Neural progenitor cell (in vitro differentiated cells): ENCODE results near the gene UGT1A6. TPM values are rescaled to one million over a fixed set of nuclear protein-coding genes. Genes with fewer than 3 reads are reported as not detected.

Experiments
- DNase-seq: peaks from one replicate; pipeline ENCODE4 v3.0.0-alpha.2; 2016; ENCODE audit warnings: low spot score
- H2AFZ ChIP-seq: fragments of 200-600 bp; sonication (generic); replicated peaks from 2 replicates; pipeline ENCODE4 v1.6.1; 2016; ENCODE audit warnings: antibody characterized with exemption
- H3F3A ChIP-seq: fragments of 200-600 bp; sonication (generic); 2 replicates; pipeline ENCODE4 v1.6.1; 2016; ENCODE audit warnings: antibody characterized with exemption, low read depth
- H3K27ac ChIP-seq: fragments of 200-600 bp; sonication (generic); 2 replicates; pipeline ENCODE4 v1.5.1; 2016; ENCODE audit warnings: mild to moderate bottlenecking
- H3K27me3 ChIP-seq: fragments of 200-600 bp; sonication (generic); 2 replicates; pipeline ENCODE4 v1.6.1; 2016; ENCODE audit warnings: mild to moderate bottlenecking, moderate library complexity
- H3K36me3 ChIP-seq: fragments of 200-600 bp; sonication (generic); 2 replicates; pipeline ENCODE4 v1.5.1; 2016
- H3K4me1 ChIP-seq: fragments of 200-600 bp; sonication (generic); 2 replicates; pipeline ENCODE4 v1.6.1; 2016; ENCODE audit warnings: mixed run types
- H3K4me2 ChIP-seq: fragments of 200-600 bp; sonication (generic); 2 replicates; pipeline ENCODE4 v1.6.1; 2016
- H3K4me3 ChIP-seq: fragments of 200-600 bp; sonication (generic); 2 replicates; pipeline ENCODE4 v1.5.1; 2016
- H3K79me2 ChIP-seq: fragments of 200-600 bp; sonication (generic); 2 replicates; pipeline ENCODE4 v1.6.1; 2016; ENCODE audit warnings: low read depth
- H3K9ac ChIP-seq: fragments of 200-600 bp; sonication (generic); 2 replicates; pipeline ENCODE4 v1.6.1; 2016
- H3K9me3 ChIP-seq: fragments of 200-600 bp; sonication (generic); 2 replicates; pipeline ENCODE4 v1.5.1; 2016; ENCODE audit warnings: low read depth
- H4K20me1 ChIP-seq: fragments of 200-600 bp; sonication (generic); 2 replicates; pipeline ENCODE4 v1.6.1; 2016; ENCODE audit warnings: low read depth
- H3K27ac Mint-ChIP-seq: 3 replicates; pipeline ENCODE4 v1.8.0; 2021; ENCODE audit warnings: mixed read lengths
- H3K27me3 Mint-ChIP-seq: 2 replicates; pipeline ENCODE4 v1.8.0; 2022; ENCODE audit warnings: low read depth, mild to moderate bottlenecking, inconsistent platforms, moderate library complexity, mixed read lengths; ENCODE audit not compliant: insufficient read depth
- H3K36me3 Mint-ChIP-seq: 3 replicates; pipeline ENCODE4 v1.8.0; 2021; ENCODE audit warnings: mixed read lengths
- H3K4me1 Mint-ChIP-seq: 3 replicates; pipeline ENCODE4 v1.8.0; 2021; ENCODE audit warnings: mixed read lengths
- H3K4me3 Mint-ChIP-seq: 3 replicates; pipeline ENCODE4 v1.8.0; 2021; ENCODE audit warnings: mild to moderate bottlenecking, moderate library complexity, mixed read lengths
- H3K9me3 Mint-ChIP-seq: 3 replicates; pipeline ENCODE4 v1.8.0; 2020; ENCODE audit warnings: mixed read lengths
- CTCF ChIP-seq: fragments of 200-600 bp; sonication (generic); IDR thresholded peaks from 2 replicates; pipeline ENCODE4 v1.5.1; 2017; ENCODE audit warnings: antibody characterized with exemption, mild to moderate bottlenecking
- EZH2 ChIP-seq: fragments of 200-600 bp; sonication (generic); IDR thresholded peaks from 2 replicates; pipeline ENCODE4 v1.6.1; 2017; ENCODE audit warnings: antibody characterized with exemption, mild to moderate bottlenecking, moderate library complexity
- EZH2phosphoT487 ChIP-seq: fragments of 200-600 bp; sonication (generic); IDR thresholded peaks from 2 replicates; pipeline ENCODE4 v1.6.1; 2017; ENCODE audit warnings: antibody characterized with exemption
- total RNA-seq: library from RNA; depleted of rRNA; stranded (reverse); fragments of >200 nt; gene quantifications from 2 replicates; pipeline ENCODE4 v1.2.3, GENCODE V29; 2015; ENCODE audit warnings: low replicate concordance

The UGT1A6 gene
- total RNA-seq, 1 donor from 2014 or later = not detected

- DNase-seq = no peak
- peaks cover 4% of the 10 kb centered on the region for H3K27me3 Mint-ChIP-seq
- Histone ChIP-seq H3F3A (no peaks in the 10 kb centered on the region), H3K9me3 (no peaks in the 10 kb centered on the region), H3K79me2 (no peaks in the 10 kb centered on the region), H3K27me3 (no peaks in the 10 kb centered on the region), H3K4me2 (no peak overlapping the region), H3K4me3 (no peak overlapping the region), H3K27ac (no peak overlapping the region), H3K36me3 (no peaks in the 10 kb centered on the region), H2AFZ (no peak overlapping the region), H3K4me1 (no peaks in the 10 kb centered on the region), H3K9ac (no peak overlapping the region), H4K20me1 (no peaks in the 10 kb centered on the region)
- no peaks in the 10 kb centered on the region for H3K9me3 Mint-ChIP-seq
- no peaks in the 10 kb centered on the region for H3K36me3 Mint-ChIP-seq
- H3K27ac Mint-ChIP-seq = no peak overlapping the region
- H3K4me3 Mint-ChIP-seq = no peak overlapping the region
- H3K4me1 Mint-ChIP-seq = peaks cover 10% of the 10 kb centered on the region
- no peak for TF ChIP-seq CTCF
- no peak for TF ChIP-seq EZH2
- no peak for TF ChIP-seq EZH2phosphoT487
These were observed 126.2 kb downstream of the UGT1A6 start for GRCh38 chr2:233818639-233819621.

GRCh38 chr2:233819884-233820773, 127.4 kb downstream of the UGT1A6 start:
- Histone ChIP-seq H2AFZ (no peak overlapping the region), H3K4me2 (no peak overlapping the region), H3K4me1 (no peaks in the 10 kb centered on the region), H3K27ac (no peak overlapping the region), H3K36me3 (no peaks in the 10 kb centered on the region), H4K20me1 (no peaks in the 10 kb centered on the region), H3F3A (no peaks in the 10 kb centered on the region), H3K27me3 (no peaks in the 10 kb centered on the region), H3K9ac (no peak overlapping the region), H3K79me2 (no peaks in the 10 kb centered on the region), H3K9me3 (no peaks in the 10 kb centered on the region), H3K4me3 (no peak overlapping the region)
- DNase-seq = no peak
- Mint-ChIP-seq H3K4me1 (peaks cover 10% of the 10 kb centered on the region), H3K27me3 (peaks cover 6% of the 10 kb centered on the region), H3K27ac (no peak overlapping the region), H3K4me3 (no peak overlapping the region), H3K9me3 (no peaks in the 10 kb centered on the region), H3K36me3 (no peaks in the 10 kb centered on the region)
- TF ChIP-seq EZH2 (no peak), CTCF (no peak), EZH2phosphoT487 (no peak)

- H3K27me3 Mint-ChIP-seq = peaks cover 6% of the 10 kb centered on the region
- TF ChIP-seq CTCF (no peak), EZH2phosphoT487 (no peak), EZH2 (no peak)
- Histone ChIP-seq H2AFZ (no peak overlapping the region), H3K9me3 (no peaks in the 10 kb centered on the region), H4K20me1 (no peaks in the 10 kb centered on the region), H3K4me1 (no peaks in the 10 kb centered on the region), H3K4me3 (no peak overlapping the region), H3K9ac (no peak overlapping the region), H3K36me3 (no peaks in the 10 kb centered on the region), H3F3A (no peaks in the 10 kb centered on the region), H3K27me3 (no peaks in the 10 kb centered on the region), H3K79me2 (no peaks in the 10 kb centered on the region), H3K4me2 (no peak overlapping the region), H3K27ac (no peak overlapping the region)
- H3K9me3 Mint-ChIP-seq = peaks cover 3% of the 10 kb centered on the region
- no peak overlapping the region for H3K27ac Mint-ChIP-seq
- H3K4me1 Mint-ChIP-seq = peaks cover 10% of the 10 kb centered on the region
- H3K36me3 Mint-ChIP-seq = peaks cover 1% of the 10 kb centered on the region
- DNase-seq = no peak
- H3K4me3 Mint-ChIP-seq = no peak overlapping the region
These were observed 128.1 kb downstream of the UGT1A6 start for GRCh38 chr2:233820774-233821105.
